Keratinocyte (primary cell): Measurements from ENCODE around the gene FOXK1. TPM values are rescaled to one million over a fixed set of nuclear protein-coding genes. Genes with fewer than 3 reads are reported as not detected.

Source experiments
- DNase-seq: peaks from one replicate; pipeline ENCODE4 v3.0.0-alpha.2; 2011; ENCODE audit warnings: low read depth, missing footprints, low spot score
- FAIRE-seq: peaks from 2 replicates; lab custom pipeline; 2011; peaks lifted over from hg19 to GRCh38; lab: Jason Lieb, UNC
- H2AFZ ChIP-seq: 2 replicates; pipeline ENCODE4 v1.6.0; 2012; ENCODE audit warnings: low read length, control low read depth, inconsistent platforms; ENCODE audit not compliant: control insufficient read depth
- H3K27ac ChIP-seq: 2 replicates; pipeline ENCODE4 v1.5.1; 2011; ENCODE audit warnings: low read length; ENCODE audit not compliant: control insufficient read depth, insufficient read depth
- H3K27me3 ChIP-seq: 3 replicates; pipeline ENCODE4 v1.6.0; 2011; ENCODE audit warnings: low read length; ENCODE audit not compliant: control insufficient read depth, insufficient read depth; ENCODE audit errors: extremely low read depth
- H3K36me3 ChIP-seq, 2 experiments: 2 replicates in 1 of 2; 3 replicates in 1 of 2; pipeline ENCODE4 v1.5.1; 2011; ENCODE audit warnings: low read length in 2 of 2, mild to moderate bottlenecking in 1 of 2; ENCODE audit not compliant: control insufficient read depth in 2 of 2, insufficient read depth in 2 of 2; ENCODE audit errors: extremely low read depth in 1 of 2
- H3K4me1 ChIP-seq: 3 replicates; pipeline ENCODE4 v1.5.1; 2011; ENCODE audit warnings: low read length; ENCODE audit not compliant: control insufficient read depth, insufficient read depth; ENCODE audit errors: extremely low read depth
- H3K4me2 ChIP-seq: 3 replicates; pipeline ENCODE4 v1.6.0; 2011; ENCODE audit warnings: low read depth, low read length; ENCODE audit not compliant: control insufficient read depth, insufficient read depth; ENCODE audit errors: extremely low read depth
- H3K4me3 ChIP-seq, 3 experiments: fragments of 200-600 bp in 1 of 3; sonication (generic) in 1 of 3; 2 replicates in 2 of 3; 3 replicates in 1 of 3; pipeline ENCODE4 v1.5.1; 2011 to 2016; ENCODE audit warnings: low read length in 3 of 3, mild to moderate bottlenecking in 3 of 3, control low read depth in 2 of 3, inconsistent platforms in 1 of 3, low read depth in 1 of 3, mixed read lengths in 1 of 3, mixed run types in 1 of 3, moderate library complexity in 1 of 3; ENCODE audit not compliant: control insufficient read depth in 2 of 3, insufficient read depth in 2 of 3; ENCODE audit errors: extremely low read depth in 1 of 3
- H3K79me2 ChIP-seq: 2 replicates; pipeline ENCODE4 v1.6.0; 2012; ENCODE audit warnings: low read length; ENCODE audit not compliant: control insufficient read depth, insufficient read depth
- H3K9ac ChIP-seq: 3 replicates; pipeline ENCODE4 v1.6.0; 2011; ENCODE audit warnings: low read length; ENCODE audit not compliant: control insufficient read depth, insufficient read depth; ENCODE audit errors: extremely low read depth
- H3K9me1 ChIP-seq: 3 replicates; pipeline ENCODE4 v1.6.0; 2011; ENCODE audit warnings: low read length; ENCODE audit not compliant: control insufficient read depth, insufficient read depth; ENCODE audit errors: extremely low read depth
- H3K9me3 ChIP-seq: 2 replicates; pipeline ENCODE4 v1.5.1; 2012; ENCODE audit warnings: low read depth, low read length; ENCODE audit not compliant: control insufficient read depth
- H4K20me1 ChIP-seq: 3 replicates; pipeline ENCODE4 v1.6.0; 2011; ENCODE audit warnings: low read length; ENCODE audit not compliant: control insufficient read depth, insufficient read depth; ENCODE audit errors: extremely low read depth
- EZH2 ChIP-seq: IDR thresholded peaks from one replicate; pipeline ENCODE4 v1.6.1; 2012; ENCODE audit warnings: inconsistent platforms, mild to moderate bottlenecking, low read length, moderate library complexity
- dilution Hi-C: fragments of 300-500 bp; cut with MboI; formaldehyde crosslinking; loops from one replicate; pipeline ENCODE4 v1.7.0; 2020; ENCODE audit warnings: low sequenced_read_pairs; ENCODE audit not compliant: extremely low pct_ligation_motif_present
- polyA plus RNA-seq, 5 experiments: library from polyadenylated mRNA; depleted of rRNA in 3 of 5; stranded (reverse) in 3 of 5; stranded (forward) in 1 of 5; unstranded in 1 of 5; fragments of >200 nt; gene quantifications; 1 replicate in 1 of 5; 2 replicates in 3 of 5; 3 replicates in 1 of 5; pipeline versions ENCODE4 v1.2.1 to v1.2.3, GENCODE V29; 2011 to 2012; ENCODE audit warnings: missing spikeins in 2 of 5, low read depth in 1 of 5, low replicate concordance in 1 of 5
- TF ChIP-seq, protein P1 (sequence below), 3 experiments: IDR thresholded peaks in 1 of 3; conservative IDR thresholded peaks in 1 of 3; optimal IDR thresholded peaks in 1 of 3; 2 replicates in 2 of 3; 3 replicates in 1 of 3; pipeline versions ENCODE3 to v1.5.1; 2011; ENCODE audit warnings: low read length in 3 of 3, mild to moderate bottlenecking in 3 of 3, moderate library complexity in 2 of 3, control low read depth in 1 of 3, inconsistent platforms in 1 of 3; ENCODE audit not compliant: insufficient read depth in 2 of 3; ENCODE audit errors: extremely low read depth in 1 of 3

FOXK1 gene
- polyA plus RNA-seq, 1 donor (not counting 4 experiments of a cell fraction or from before 2014, with no cell fraction given) = 4.4 TPM

DNA sequence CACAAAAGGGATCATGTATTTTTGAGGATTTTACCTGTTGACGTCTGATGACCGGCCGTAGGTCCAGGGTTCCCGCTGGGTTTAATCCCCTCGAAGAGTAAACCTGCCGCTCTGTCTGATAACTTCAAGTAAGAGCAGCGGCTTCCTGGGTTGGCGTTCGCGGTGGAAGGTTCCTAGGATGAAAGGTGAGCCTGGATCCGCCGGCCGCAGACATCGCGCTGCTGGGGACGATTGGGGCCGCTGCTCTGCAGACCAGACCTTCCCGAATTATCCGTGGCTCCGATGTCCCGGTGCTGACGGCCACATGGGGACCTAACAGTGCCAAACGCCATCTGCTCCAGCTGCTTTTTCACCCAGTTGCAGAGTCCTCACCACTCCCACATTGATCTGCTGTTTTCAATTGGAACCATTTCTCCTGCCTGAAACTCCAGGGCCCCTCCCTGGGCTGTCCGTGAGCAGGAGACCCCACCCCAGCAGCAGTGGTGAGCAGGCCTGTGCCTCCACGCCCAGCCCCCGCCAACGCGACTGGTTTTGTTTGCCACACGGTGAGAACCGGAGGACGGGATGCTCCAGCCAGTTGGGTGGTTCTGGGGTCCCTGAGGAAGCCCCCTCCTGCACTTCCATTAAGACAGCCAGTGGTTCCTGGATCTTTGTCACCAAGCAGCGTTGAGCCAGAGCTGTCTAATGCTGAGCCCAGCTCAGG is 81.1 kb downstream of the FOXK1 start:
- no peaks in the 10 kb centered on the region for H3K27me3 ChIP-seq
- no peak overlapping the region for H2AFZ ChIP-seq
- no peak for FAIRE-seq
- H3K4me2 ChIP-seq = no peak overlapping the region
- H3K36me3 ChIP-seq = peaks cover 38 to 40% of the 10 kb centered on the region in 2 experiments
- no peaks in the 10 kb centered on the region for H3K9me1 ChIP-seq
- H3K9me3 ChIP-seq = no peaks in the 10 kb centered on the region
- TF ChIP-seq EZH2 = no peak
- TF ChIP-seq, protein P1, sequence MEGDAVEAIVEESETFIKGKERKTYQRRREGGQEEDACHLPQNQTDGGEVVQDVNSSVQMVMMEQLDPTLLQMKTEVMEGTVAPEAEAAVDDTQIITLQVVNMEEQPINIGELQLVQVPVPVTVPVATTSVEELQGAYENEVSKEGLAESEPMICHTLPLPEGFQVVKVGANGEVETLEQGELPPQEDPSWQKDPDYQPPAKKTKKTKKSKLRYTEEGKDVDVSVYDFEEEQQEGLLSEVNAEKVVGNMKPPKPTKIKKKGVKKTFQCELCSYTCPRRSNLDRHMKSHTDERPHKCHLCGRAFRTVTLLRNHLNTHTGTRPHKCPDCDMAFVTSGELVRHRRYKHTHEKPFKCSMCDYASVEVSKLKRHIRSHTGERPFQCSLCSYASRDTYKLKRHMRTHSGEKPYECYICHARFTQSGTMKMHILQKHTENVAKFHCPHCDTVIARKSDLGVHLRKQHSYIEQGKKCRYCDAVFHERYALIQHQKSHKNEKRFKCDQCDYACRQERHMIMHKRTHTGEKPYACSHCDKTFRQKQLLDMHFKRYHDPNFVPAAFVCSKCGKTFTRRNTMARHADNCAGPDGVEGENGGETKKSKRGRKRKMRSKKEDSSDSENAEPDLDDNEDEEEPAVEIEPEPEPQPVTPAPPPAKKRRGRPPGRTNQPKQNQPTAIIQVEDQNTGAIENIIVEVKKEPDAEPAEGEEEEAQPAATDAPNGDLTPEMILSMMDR (optimal IDR thresholded peaks at IDR 0.05 in 1 of 3, IDR thresholded peaks at IDR 0.05 in 1 of 3, conservative IDR thresholded peaks at IDR 0.05 in 1 of 3; ENCODE audit: extremely low read depth in 1 of 3, insufficient read depth in 2 of 3, low read length in 3 of 3) = no peak
- peak overlapping the region; percentile 28 for H3K9ac ChIP-seq
- no peak overlapping the region for H3K4me3 ChIP-seq
- H4K20me1 ChIP-seq = peaks cover 2% of the 10 kb centered on the region
- peaks cover 16% of the 10 kb centered on the region for H3K79me2 ChIP-seq
- no peak for DNase-seq
- dilution Hi-C loops = no loop called here
- peaks cover 10% of the 10 kb centered on the region for H3K4me1 ChIP-seq
- H3K27ac ChIP-seq = peak overlapping the region; percentile 20

DNA sequence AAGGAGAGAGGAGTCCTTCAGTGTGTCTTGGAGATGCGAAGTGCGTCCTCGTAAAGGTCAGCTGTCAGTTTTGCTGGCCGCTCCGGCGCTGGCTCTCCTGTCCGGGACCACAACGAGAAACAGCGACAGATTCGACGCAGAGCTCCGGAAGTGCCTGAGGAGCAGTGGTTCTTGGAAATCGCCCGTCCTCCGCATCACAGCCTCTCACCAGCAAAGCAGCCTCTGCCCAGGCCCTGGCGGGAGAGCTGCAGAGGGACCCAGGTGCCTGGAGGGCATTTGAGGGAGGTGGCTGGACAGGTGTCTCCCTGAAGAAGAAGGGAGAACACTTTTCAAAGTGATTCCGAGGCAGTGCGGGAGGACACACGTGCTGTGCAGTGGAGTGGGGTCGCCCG is 81.7 kb downstream of the FOXK1 start:
- Histone ChIP-seq H3K9ac (no peak overlapping the region), H3K79me2 (peaks cover 16% of the 10 kb centered on the region), H3K27me3 (no peaks in the 10 kb centered on the region), H4K20me1 (peaks cover 2% of the 10 kb centered on the region), H3K4me2 (no peak overlapping the region), H3K9me1 (no peaks in the 10 kb centered on the region), H3K4me1 (peaks cover 10% of the 10 kb centered on the region), H3K27ac (no peak overlapping the region), H3K9me3 (no peaks in the 10 kb centered on the region), H3K4me3 (no peak overlapping the region), H3K36me3 (peaks cover 33 to 40% of the 10 kb centered on the region in 2 experiments), H2AFZ (no peak overlapping the region)
- TF ChIP-seq EZH2 = no peak
- no peak for DNase-seq
- FAIRE-seq = no peak
- dilution Hi-C loops = no loop called here
